ENCODE data around the gene CLK4. TPM values are rescaled to one million over a fixed set of nuclear protein-coding genes. Genes with fewer than 3 reads are reported as not detected.

CLK4 gene
- total RNA-seq, 4 donors from 2014 or later, result 16.0 to 59.0 (median 27.2) TPM

DNA sequence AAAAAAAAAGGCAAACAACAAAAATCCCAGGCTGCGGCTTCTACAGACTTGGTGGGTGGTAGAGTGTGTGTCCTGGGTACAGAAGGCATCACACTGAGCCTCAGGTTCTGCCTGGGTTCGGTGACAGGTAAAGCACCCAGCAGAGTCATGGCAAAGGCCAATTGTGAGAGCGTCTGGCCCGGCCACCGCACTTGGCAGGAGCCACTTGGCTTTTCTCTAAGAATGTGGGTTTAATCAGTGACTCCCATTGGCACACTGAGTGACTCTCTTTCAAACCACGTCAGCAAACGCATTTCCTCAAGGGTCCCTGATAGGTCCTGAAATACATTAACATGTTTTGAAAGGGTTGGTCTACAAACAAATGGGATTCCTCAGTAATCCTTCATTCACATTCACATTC is 53.6 kb downstream of the CLK4 start:
- TF ChIP-seq POLR2AphosphoS5 (IDR thresholded peaks at IDR 0.05) (no peak), POLR2A (IDR thresholded peaks at IDR 0.05) (no peak), EP300 (IDR thresholded peaks at IDR 0.05) (no peak)
- TF ChIP-seq, protein P1, sequence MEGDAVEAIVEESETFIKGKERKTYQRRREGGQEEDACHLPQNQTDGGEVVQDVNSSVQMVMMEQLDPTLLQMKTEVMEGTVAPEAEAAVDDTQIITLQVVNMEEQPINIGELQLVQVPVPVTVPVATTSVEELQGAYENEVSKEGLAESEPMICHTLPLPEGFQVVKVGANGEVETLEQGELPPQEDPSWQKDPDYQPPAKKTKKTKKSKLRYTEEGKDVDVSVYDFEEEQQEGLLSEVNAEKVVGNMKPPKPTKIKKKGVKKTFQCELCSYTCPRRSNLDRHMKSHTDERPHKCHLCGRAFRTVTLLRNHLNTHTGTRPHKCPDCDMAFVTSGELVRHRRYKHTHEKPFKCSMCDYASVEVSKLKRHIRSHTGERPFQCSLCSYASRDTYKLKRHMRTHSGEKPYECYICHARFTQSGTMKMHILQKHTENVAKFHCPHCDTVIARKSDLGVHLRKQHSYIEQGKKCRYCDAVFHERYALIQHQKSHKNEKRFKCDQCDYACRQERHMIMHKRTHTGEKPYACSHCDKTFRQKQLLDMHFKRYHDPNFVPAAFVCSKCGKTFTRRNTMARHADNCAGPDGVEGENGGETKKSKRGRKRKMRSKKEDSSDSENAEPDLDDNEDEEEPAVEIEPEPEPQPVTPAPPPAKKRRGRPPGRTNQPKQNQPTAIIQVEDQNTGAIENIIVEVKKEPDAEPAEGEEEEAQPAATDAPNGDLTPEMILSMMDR (IDR thresholded peaks at IDR 0.05), result no peak
- Histone ChIP-seq H3K36me3 (no peaks in the 10 kb centered on the region), H3K4me1 (peaks cover 0 to 12% (median 0%) of the 10 kb centered on the region in 3 donors), H3K27me3 (peaks cover 43% of the 10 kb centered on the region), H3K4me3 (no peak overlapping the region), H3K9me3 (peaks cover 0 to 7% (median 0%) of the 10 kb centered on the region in 3 donors), H3K27ac (no peak overlapping the region)
- WGBS, 2 donors (ENCODE audit: low coverage in 1 of 2), result 92 to 96% methylated on average over 6 to 7 of the region's 7 CpGs
- no peak for ATAC-seq

DNA sequence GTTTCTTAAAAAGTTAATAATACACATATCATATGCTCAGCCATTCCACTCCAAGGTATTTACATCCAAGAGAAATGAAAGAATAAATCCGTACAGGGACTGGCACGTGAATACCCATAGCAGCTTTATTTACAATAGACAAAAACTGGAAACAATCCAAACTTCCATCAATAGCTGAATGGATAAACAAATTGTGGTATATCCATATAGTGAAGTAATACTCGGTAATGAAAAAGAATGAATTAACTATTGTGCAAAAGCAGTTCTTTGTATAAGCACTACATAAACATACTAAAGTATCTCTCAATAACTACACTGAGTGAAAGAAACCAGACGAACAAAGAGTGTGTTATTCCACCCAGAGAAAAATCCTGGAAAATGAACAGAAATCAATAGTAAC is 54.2 kb downstream of the CLK4 start:
- WGBS, 2 donors (ENCODE audit: low coverage in 1 of 2), result 94 to 95% methylated on average over 3 to 4 of the region's 4 CpGs
- Histone ChIP-seq H3K27me3 (peaks cover 37% of the 10 kb centered on the region), H3K27ac (no peak overlapping the region), H3K9me3 (peaks cover 0 to 7% (median 0%) of the 10 kb centered on the region in 3 donors), H3K4me3 (no peak overlapping the region), H3K4me1 (peaks cover 0 to 12% (median 0%) of the 10 kb centered on the region in 3 donors), H3K36me3 (no peaks in the 10 kb centered on the region)
- no peak for ATAC-seq
- TF ChIP-seq POLR2AphosphoS5 (IDR thresholded peaks at IDR 0.05) (no peak), EP300 (IDR thresholded peaks at IDR 0.05) (no peak), POLR2A (IDR thresholded peaks at IDR 0.05) (no peak)
- TF ChIP-seq, protein P1 (IDR thresholded peaks at IDR 0.05), result no peak

DNA sequence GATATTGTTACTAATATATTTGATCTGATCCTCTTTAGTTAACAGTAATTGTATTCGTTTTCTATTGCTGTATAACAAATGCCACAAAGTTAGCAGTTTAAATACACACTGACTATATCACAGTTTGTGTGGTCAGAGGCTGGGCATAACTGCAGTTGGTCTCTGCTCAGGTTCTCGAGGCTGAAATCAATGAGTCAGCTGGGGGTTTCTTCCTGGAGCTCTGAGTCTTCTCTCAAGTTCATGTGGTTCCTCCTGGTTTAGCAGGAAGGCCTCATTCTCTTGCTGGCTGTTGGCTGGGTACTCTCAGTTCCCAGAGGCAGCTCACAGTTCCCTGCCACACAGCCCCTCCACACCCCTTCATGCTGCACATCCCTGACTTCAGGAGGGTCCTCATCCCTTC is 57.4 kb downstream of the CLK4 start:
- ATAC-seq, result no peak
- Histone ChIP-seq H3K36me3 (no peaks in the 10 kb centered on the region), H3K27ac (no peak overlapping the region), H3K4me1 (no peaks in the 10 kb centered on the region), H3K9me3 (peaks cover 0 to 7% (median 0%) of the 10 kb centered on the region in 3 donors), H3K4me3 (no peak overlapping the region), H3K27me3 (peaks cover 8% of the 10 kb centered on the region)
- WGBS, 2 donors (ENCODE audit: low coverage in 1 of 2), result 50% methylated on average over 1 of the region's 2 CpGs; no CpG with 5 or more reads in 1 of the 2 donors
- TF ChIP-seq POLR2AphosphoS5 (IDR thresholded peaks at IDR 0.05) (no peak), EP300 (IDR thresholded peaks at IDR 0.05) (no peak), POLR2A (IDR thresholded peaks at IDR 0.05) (no peak)
- TF ChIP-seq, protein P1 (IDR thresholded peaks at IDR 0.05), result no peak

DNA sequence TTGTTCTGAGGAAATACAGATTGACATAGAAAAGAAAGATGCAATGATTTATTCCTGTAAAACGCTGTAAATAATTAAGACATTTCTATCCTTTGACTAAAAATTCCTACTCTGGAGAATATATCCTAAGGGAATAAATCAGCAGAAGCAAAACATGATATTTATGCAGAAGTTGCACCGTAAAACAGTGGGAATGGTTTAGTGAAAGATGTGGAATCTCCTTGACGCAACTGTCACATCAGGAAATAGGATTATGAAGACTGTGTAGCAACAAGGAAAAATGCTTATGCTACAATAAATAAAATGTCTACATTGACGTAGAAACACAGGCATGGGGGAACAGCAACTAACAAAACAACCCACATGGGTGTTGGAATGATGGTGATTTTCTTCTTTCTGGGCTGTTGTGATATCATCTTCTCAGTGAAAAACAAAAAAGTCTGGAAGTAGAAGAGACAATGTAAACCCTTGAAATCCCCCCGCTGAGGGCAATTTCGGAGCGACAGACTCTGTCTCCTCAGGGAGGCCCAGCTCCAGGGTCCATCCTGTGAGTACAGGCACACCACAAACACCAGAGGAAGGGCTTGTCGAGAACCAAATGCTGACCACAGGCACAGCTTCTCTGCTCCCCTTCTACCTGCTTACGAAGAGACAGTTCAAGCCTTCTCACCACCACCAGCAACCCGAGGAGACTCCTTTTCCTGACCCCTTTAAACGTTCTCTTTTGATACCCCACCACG is 61.9 kb downstream of the CLK4 start:
- Histone ChIP-seq H3K27ac (no peak overlapping the region), H3K9me3 (no peaks in the 10 kb centered on the region), H3K4me3 (no peak overlapping the region), H3K4me1 (no peaks in the 10 kb centered on the region), H3K27me3 (peaks cover 7% of the 10 kb centered on the region), H3K36me3 (no peaks in the 10 kb centered on the region)
- no peak for TF ChIP-seq EP300 (IDR thresholded peaks at IDR 0.05)
- no peak for TF ChIP-seq POLR2A (IDR thresholded peaks at IDR 0.05)
- TF ChIP-seq, protein P1 (IDR thresholded peaks at IDR 0.05), result no peak
- TF ChIP-seq POLR2AphosphoS5 (IDR thresholded peaks at IDR 0.05), result no peak
- no peak for ATAC-seq
- WGBS, 2 donors (ENCODE audit: low coverage in 1 of 2), result 67 to 68% methylated on average over 12 of the region's 12 CpGs

DNA sequence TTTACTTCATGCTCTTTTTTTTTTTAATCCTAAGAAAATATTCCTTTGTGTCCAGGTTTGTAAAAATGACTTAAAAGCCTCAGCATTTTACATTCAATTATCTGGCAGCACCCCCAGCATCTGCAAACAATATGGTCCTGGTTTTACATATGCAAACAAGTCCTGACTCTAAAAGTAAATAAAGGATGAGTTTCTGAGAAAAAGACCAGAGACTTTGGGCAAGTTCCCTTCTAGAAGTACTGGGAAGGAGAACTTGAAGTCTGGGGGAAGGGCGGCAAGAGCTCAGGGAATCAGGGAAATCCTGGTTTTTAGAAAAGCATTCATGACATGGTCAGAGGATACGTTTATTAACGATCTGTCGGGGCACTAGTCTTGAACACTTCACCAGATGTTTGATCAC is 62.5 kb downstream of the CLK4 start:
- WGBS, 2 donors (ENCODE audit: low coverage in 1 of 2), result 54 to 57% methylated on average over 4 of the region's 4 CpGs
- no peak for TF ChIP-seq EP300 (IDR thresholded peaks at IDR 0.05)
- no peak for TF ChIP-seq POLR2A (IDR thresholded peaks at IDR 0.05)
- H3K4me3 ChIP-seq, result no peak overlapping the region
- H3K27ac ChIP-seq, result no peak overlapping the region
- no peaks in the 10 kb centered on the region for H3K36me3 ChIP-seq
- H3K27me3 ChIP-seq, result peaks cover 7% of the 10 kb centered on the region
- H3K4me1 ChIP-seq, result no peaks in the 10 kb centered on the region
- H3K9me3 ChIP-seq, result no peaks in the 10 kb centered on the region
- no peak for ATAC-seq

Measured in gastroesophageal sphincter (tissue), 4 donors.